Duodenal mucosa (tissue), 2 donors: Measurements from ENCODE around the gene TOP2A.

Experiments
- H3K27ac ChIP-seq: one replicate; pipeline ENCODE4 v1.7.0; 2013; ENCODE audit warnings: low read depth, low read length
- H3K27me3 ChIP-seq, 2 donors: one replicate each; pipeline ENCODE4 v1.7.0; 2013; ENCODE audit warnings: low read length in 2 of 2, control low read depth in 1 of 2; ENCODE audit not compliant: insufficient read depth in 2 of 2, control insufficient read depth in 1 of 2
- H3K36me3 ChIP-seq, 2 donors: one replicate each; pipeline ENCODE4 v1.7.0; 2013; ENCODE audit warnings: low read length in 2 of 2, control low read depth in 1 of 2; ENCODE audit not compliant: insufficient read depth in 2 of 2, control insufficient read depth in 1 of 2
- H3K4me1 ChIP-seq, 2 donors: one replicate each; pipeline ENCODE4 v1.7.0; 2013; ENCODE audit warnings: low read length in 2 of 2, control low read depth in 1 of 2; ENCODE audit not compliant: insufficient read depth in 2 of 2, control insufficient read depth in 1 of 2
- H3K4me3 ChIP-seq, 2 donors: one replicate each; pipeline ENCODE4 v1.7.0; 2013; ENCODE audit warnings: low read length in 2 of 2, low read depth in 1 of 2
- H3K9ac ChIP-seq, 2 donors: one replicate each; pipeline ENCODE4 v1.7.0; 2013; ENCODE audit warnings: low read length in 2 of 2, low read depth in 1 of 2
- H3K9me3 ChIP-seq, 2 donors: one replicate each; pipeline ENCODE4 v1.7.0; 2013; ENCODE audit warnings: low read length in 2 of 2, control low read depth in 1 of 2; ENCODE audit not compliant: control insufficient read depth in 1 of 2

Gene TOP2A, protein sequence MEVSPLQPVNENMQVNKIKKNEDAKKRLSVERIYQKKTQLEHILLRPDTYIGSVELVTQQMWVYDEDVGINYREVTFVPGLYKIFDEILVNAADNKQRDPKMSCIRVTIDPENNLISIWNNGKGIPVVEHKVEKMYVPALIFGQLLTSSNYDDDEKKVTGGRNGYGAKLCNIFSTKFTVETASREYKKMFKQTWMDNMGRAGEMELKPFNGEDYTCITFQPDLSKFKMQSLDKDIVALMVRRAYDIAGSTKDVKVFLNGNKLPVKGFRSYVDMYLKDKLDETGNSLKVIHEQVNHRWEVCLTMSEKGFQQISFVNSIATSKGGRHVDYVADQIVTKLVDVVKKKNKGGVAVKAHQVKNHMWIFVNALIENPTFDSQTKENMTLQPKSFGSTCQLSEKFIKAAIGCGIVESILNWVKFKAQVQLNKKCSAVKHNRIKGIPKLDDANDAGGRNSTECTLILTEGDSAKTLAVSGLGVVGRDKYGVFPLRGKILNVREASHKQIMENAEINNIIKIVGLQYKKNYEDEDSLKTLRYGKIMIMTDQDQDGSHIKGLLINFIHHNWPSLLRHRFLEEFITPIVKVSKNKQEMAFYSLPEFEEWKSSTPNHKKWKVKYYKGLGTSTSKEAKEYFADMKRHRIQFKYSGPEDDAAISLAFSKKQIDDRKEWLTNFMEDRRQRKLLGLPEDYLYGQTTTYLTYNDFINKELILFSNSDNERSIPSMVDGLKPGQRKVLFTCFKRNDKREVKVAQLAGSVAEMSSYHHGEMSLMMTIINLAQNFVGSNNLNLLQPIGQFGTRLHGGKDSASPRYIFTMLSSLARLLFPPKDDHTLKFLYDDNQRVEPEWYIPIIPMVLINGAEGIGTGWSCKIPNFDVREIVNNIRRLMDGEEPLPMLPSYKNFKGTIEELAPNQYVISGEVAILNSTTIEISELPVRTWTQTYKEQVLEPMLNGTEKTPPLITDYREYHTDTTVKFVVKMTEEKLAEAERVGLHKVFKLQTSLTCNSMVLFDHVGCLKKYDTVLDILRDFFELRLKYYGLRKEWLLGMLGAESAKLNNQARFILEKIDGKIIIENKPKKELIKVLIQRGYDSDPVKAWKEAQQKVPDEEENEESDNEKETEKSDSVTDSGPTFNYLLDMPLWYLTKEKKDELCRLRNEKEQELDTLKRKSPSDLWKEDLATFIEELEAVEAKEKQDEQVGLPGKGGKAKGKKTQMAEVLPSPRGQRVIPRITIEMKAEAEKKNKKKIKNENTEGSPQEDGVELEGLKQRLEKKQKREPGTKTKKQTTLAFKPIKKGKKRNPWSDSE (N-terminal part only)

DNA sequence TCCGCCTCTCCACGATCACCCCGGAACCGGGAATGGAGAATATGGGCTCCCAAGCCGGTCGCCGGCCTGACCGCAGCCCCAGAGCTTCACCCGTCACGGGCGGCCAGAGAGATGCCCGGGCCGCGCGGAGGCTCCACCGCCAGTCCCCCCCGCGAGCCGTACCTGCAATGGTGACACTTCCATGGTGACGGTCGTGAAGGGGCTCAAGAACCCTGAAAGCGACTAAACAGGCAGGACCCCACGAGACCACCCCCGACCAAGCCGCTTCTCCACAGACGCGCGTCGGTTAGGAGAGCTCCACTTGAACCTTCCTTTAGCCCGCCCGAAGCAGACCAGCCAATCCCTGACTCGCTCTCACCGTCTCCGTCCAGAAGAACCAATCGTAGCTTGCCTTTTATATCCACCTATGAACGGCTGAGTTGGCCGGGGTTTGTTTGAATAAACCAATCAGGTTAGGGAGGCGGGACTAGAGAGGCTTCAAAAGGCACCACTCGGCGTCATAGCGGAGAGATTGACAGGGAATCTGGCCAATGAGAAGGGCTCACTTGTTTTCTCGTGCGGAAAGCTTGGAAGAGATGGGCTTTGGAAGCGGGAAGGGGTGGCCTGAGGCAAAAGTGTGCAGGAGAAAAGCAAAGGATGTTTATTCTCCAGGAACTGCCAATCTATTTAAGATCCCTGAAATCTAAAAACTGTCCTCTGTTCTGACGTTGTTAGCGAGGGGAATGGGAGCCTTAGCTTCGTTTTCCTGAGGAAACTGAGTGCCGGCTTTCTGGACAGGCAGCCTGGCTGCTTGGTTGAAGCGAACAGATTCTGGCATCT is at the start of gene TOP2A:
TOP2A (minus strand) TSS at position 288 of the 819 bp plus-strand sequence; CDS start at position 183, 105 bp downstream.
- Histone ChIP-seq H3K9ac (peak within 1 kb of the TSS; percentile 58 to 64), H3K36me3 (no peaks in the 10 kb centered on the region), H3K27ac (no peak within 1 kb of the TSS), H3K4me3 (peak within 1 kb of the TSS; percentile 83 to 88), H3K4me1 (peaks cover 6 to 18% of the 10 kb centered on the region in 2 donors), H3K9me3 (no peaks in the 10 kb centered on the region), H3K27me3 (no peaks in the 10 kb centered on the region)

DNA sequence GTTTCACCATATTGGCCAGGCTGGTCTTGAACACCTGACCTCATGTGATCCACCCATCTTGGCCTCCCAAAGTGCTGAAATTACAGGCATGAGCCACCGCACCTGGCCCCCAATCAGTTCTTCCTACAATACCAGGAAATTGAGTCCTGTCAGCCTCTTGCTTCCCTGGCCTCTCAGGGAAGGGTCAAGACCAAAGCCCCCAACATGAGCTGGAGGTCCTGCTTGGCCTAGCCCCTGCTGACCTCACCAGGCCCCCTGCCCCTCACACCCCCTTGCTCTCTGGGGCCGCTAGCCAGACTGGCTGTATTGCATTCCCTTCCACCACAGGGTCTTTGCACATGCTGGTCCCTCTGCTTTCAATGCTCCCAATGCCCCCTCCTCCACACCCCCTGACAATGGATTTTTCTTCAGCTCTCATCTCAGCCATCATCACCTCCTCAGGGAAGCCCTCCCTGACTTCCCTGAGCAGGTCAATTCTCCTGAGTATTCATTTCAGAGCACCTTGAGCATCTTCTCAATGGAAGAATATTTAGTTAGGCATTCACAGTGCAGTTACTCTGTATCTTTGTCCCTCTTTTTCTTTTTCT is 49.7 kb upstream of the TOP2A start:
- peaks cover 0 to 4% of the 10 kb centered on the region in 2 donors for H3K4me1 ChIP-seq
- H3K9me3 ChIP-seq = no peaks in the 10 kb centered on the region
- no peak overlapping the region for H3K27ac ChIP-seq
- no peak overlapping the region for H3K4me3 ChIP-seq
- no peak overlapping the region for H3K9ac ChIP-seq
- H3K27me3 ChIP-seq = no peaks in the 10 kb centered on the region
- no peaks in the 10 kb centered on the region for H3K36me3 ChIP-seq

DNA sequence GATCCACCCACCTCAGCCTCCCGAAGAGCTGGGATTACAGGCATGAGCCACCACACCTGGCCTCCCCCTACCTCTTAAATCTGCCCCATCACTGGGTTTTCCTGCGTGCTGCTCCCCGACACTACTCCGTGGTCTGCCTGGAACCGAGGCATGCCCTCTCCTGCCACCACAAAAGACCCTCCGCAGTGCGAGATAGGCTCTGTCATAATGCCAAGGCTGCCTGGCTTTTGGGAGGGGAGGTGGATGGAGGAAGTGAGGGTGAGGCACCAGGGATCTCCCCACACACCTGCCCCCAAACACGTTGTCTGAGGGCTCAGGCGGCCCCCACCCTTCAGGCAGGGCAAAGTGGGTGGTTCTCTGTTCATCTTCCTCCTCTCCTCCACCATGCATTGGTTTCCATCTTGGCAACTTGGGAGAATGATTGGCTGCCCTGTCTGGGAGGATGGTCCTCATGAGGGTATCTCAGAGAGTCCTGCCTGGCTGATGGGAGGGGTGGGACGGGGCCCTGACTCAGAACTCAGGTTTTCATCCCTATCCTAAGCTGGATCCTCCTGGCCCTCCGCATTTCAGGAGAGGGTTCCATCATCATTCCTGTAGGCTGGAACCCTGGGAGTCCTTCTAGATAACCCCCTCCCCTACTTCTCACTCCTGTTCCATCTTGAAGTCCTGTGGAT is 48.7 kb upstream of the TOP2A start:
- Histone ChIP-seq H3K27ac (no peak overlapping the region), H3K9ac (no peak overlapping the region), H3K4me1 (peaks cover 6 to 8% of the 10 kb centered on the region in 2 donors), H3K27me3 (no peaks in the 10 kb centered on the region), H3K4me3 (no peak overlapping the region), H3K36me3 (no peaks in the 10 kb centered on the region), H3K9me3 (no peaks in the 10 kb centered on the region)

DNA sequence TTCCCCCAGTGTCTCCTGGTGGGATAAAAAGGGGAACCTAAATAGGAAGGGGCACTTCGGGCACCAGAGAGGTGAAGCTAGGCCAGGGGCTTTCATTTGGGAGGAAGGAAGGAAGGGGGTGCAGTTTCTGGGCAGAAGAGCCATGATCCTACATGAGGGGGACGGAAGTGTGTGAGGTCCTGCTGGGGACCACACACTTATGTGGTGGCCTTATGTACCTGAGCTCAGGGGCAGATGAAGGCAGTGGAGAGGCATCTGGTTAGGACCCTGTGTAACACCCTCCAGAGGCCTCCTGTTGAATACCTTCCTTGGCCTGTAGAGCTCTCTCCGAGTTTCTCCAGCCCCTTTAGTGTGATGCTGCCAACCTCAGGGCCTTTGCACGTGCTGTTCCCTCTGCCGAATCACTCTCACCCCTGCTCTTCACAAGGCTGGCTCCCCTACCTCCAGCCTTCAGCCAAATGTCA is 46.7 kb upstream of the TOP2A start:
- Histone ChIP-seq H3K4me1 (peaks cover 11 to 14% of the 10 kb centered on the region in 2 donors), H3K36me3 (no peaks in the 10 kb centered on the region), H3K27ac (no peak overlapping the region), H3K27me3 (no peaks in the 10 kb centered on the region), H3K9ac (no peak overlapping the region), H3K9me3 (no peaks in the 10 kb centered on the region), H3K4me3 (no peak overlapping the region)

DNA sequence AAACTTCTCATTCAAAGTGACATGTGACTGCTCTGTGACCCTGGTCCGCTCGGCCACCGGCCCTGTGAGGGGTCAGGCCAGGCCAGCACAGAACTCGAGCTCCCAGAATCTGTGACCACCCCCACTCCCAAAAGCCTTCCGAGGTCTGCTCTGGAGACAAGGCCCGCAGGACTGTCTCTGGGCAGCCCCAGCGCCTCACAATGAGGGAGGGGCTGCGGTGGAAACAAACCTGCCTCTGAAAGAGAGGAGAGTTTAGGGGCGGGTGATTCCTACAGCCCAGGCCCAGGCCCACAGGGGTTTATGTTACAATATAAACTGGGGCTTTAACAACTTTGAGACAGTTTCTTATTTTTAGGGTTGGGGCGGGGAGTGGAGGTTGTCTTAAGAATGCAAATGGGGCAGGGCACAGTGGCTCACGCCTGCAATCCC is 45.4 kb upstream of the TOP2A start:
- Histone ChIP-seq H3K4me3 (no peak overlapping the region), H3K4me1 (peaks cover 16 to 20% of the 10 kb centered on the region in 2 donors), H3K9me3 (no peaks in the 10 kb centered on the region), H3K27ac (no peak overlapping the region), H3K27me3 (no peaks in the 10 kb centered on the region), H3K36me3 (no peaks in the 10 kb centered on the region), H3K9ac (no peak overlapping the region)

DNA sequence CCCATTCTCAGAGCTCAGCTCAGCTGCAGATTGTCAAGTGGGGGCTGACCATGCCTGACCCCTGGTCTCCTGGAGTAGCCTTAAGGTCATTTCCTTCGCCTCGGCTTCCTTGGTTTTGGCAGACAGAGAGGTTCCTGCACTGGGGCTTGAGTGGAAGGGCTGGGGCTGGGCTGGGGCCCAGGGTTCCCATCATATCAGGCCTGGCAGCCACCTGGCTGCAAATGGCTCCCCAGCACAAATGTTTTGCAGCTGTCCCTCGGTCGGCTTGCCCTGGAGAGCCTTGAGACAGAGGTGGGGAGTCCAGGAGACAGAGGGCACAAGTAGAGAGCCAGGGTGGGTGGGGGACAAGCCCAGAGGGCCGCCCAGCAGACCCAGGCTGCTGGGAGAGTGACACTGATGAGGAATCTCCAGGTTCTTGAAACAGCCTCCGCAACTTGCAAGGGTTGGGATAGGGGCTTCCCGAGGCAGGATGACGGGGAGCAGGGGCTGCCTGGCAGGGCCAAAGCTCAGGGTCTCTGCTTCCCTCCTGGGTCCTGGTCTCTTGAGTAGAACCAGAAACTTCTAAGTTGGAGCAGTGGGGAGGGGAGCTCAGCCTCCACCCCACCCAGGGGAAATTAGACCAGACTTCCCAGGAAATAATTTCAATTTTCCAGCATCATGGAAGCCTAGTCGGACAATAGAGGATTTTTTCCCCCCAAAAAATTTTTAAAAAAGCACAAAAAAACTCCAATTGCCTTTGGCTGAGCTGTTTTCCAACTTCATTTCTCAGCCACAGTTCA is 44.8 kb upstream of the TOP2A start:
- no peak overlapping the region for H3K27ac ChIP-seq

DNA sequence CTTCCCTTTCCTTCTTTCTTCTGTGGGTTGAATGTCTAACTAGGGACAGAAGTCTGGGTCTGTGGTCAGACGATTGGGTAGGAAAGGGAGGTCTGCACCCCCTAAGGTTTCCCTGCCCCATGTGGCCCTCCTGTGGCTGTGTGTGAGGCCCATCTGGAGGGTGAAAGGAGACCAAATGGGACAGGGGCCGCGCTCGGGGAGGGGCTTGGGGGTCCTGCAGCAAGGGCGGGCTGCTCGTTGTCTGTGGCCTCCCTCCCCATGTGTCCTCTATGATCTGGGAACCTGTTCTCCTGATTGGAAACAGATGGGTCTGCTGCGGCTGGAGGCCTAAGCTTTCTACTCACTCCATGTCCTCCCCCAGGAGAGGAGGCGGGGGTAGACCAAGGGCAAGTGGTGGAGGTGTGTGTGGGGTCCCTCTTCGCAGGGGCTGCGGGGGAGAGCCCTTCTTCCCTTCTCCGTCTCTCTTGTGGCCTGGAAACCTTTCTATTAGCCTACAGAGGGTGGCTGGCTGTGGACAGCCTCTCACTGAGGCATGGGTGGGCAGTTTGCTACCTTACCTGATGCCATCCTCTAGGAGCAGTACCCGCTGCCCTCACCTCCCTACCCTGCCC is 44.1 kb upstream of the TOP2A start:
- no peak overlapping the region for H3K9ac ChIP-seq
- no peaks in the 10 kb centered on the region for H3K9me3 ChIP-seq
- H3K4me1 ChIP-seq = peaks cover 22 to 30% of the 10 kb centered on the region in 2 donors
- H3K36me3 ChIP-seq = peaks cover 0 to 6% of the 10 kb centered on the region in 2 donors
- H3K4me3 ChIP-seq = no peak overlapping the region
- H3K27me3 ChIP-seq = no peaks in the 10 kb centered on the region
- no peak overlapping the region for H3K27ac ChIP-seq

More for the DNA sequence above, 44.8 kb upstream of the TOP2A start:
- no peaks in the 10 kb centered on the region for H3K27me3 ChIP-seq
- H3K36me3 ChIP-seq = no peaks in the 10 kb centered on the region
- no peak overlapping the region for H3K9ac ChIP-seq
- no peak overlapping the region for H3K4me3 ChIP-seq
- peaks cover 22 to 26% of the 10 kb centered on the region in 2 donors for H3K4me1 ChIP-seq
- no peaks in the 10 kb centered on the region for H3K9me3 ChIP-seq
